Forelimb muscle (tissue), 1 donor: ENCODE results near the gene TNNI3K. TPM values are rescaled to one million over a fixed set of nuclear protein-coding genes. Genes with fewer than 3 reads are reported as not detected.

ENCODE experiments used
- DNase-seq: peaks from one replicate; pipeline ENCODE4 v3.0.0-alpha.2; 2013; ENCODE audit warnings: low read depth
- polyA plus RNA-seq: library from polyadenylated mRNA; unstranded; fragments of 120-200 nt; gene quantifications from one replicate; pipeline ENCODE4 v1.2.1, GENCODE V29; 2013; ENCODE audit not compliant: insufficient read length

The TNNI3K gene
- polyA plus RNA-seq, 1 donor, result 1.8 TPM

DNA sequence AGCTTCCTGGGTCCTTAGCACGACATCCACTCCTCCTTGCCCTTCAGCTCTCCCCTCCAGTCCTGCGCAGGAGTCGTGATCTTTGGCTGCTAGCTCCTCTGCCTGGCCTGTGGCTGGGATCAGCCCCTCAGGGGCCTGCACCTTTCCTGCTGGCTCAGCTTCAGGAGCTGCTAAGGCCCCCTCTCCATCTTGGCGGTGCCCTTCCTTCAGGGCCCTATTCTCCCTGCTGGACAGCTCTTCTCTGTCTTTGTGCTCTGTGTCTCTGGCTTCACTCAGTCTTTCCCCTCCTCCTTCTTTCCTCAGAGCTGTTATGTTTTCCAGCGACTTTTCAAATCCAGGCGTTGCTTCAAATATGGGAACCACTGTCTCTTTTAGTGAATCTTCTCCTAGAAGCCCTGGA is 336.7 kb downstream of the TNNI3K start:
- DNase-seq, result no peak

- no peak for DNase-seq
Observed at GRCh38 chr1:74578101-74578500, 342.9 kb downstream of the TNNI3K start.

GRCh38 chr1:74579425-74579824 is 344.2 kb downstream of the TNNI3K start:
- no peak for DNase-seq

- DNase-seq, result no peak
Observed at GRCh38 chr1:74583397-74583796, 348.2 kb downstream of the TNNI3K start.

- no peak for DNase-seq
Observed at GRCh38 chr1:74584185-74584584, 349.0 kb downstream of the TNNI3K start.

DNA sequence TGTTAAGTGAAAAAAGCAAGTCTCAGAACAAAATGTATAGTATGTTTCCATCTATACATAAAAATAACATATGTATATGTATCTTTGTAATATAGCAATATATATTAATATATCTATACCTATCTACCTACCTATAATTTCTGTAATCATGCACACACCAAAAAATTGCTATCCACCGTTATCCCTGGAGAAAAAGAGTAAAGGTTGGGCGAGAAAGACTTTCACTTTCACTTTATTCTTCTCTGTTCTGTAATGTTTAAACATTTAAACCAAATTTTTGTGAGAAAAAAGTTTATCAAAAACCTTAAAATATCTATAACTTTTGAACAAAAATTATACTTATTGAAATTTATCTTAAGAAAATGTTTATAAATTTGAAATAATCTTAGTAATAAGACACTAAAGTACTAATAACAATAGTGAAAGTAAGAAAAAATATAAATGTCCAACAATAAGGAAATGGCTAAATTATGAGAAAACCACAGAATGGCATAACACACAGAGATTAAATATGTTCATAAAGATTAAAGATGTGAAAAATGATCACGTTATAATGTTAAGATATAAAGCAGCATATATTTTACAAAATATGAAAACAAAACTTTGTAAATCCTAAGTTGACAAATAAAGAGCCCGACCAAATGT is 351.2 kb downstream of the TNNI3K start:
- DNase-seq, result no peak

GRCh38 chr1:74587888-74588287 is 352.7 kb downstream of the TNNI3K start:
- no peak for DNase-seq

DNA sequence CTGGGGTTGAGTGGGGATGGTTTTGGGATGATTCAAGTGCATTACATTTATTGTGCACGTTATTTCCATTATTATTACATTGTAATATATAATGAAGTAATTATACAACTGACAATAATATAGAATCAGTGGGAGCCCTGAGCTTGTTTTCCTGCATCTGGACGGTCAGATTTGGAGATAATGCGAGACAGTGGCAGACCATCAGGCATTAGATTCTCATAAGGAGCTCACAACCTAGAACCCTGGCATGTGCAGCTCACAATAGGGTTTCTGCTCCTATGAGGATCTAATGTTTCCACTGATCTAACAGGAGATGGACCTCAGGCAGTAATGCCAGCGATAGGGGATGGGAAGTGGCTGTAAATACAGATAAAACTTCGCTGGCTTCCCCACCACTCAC is 355.1 kb downstream of the TNNI3K start:
- no peak for DNase-seq

DNA sequence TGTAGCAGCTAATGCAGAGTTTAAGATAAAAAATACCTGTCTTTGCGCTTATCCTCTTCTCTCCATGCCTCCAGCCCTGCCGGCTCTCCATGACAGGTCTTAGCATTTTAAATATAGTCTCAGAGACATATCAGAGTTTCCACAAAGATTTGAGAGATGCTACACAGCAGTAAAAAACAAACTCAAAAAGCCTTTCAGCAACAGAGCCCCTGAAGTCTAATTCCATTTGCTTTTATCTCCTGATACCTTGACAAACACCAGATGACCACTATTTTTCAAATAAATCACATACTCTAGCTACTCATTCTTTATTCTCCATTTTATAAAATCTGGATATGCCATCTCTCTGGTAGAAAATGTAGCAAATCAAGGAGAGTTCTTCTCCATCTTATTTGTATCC is 356.8 kb downstream of the TNNI3K start:
- no peak for DNase-seq

- DNase-seq, result no peak
Observed at GRCh38 chr1:74592580-74593355, 357.6 kb downstream of the TNNI3K start.

Other genes with a start within 250 kb of the TNNI3K start
- 0.44 TPM for gene LRRIQ3, start 37.2 kb upstream of the TNNI3K start, polyA plus RNA-seq
- 9.9 TPM for gene FPGT, start 37.1 kb upstream of the TNNI3K start, polyA plus RNA-seq